Kidney (tissue), 14 donors: ENCODE measurements around the gene NOTUM. TPM values are rescaled to one million over a fixed set of nuclear protein-coding genes. Genes with fewer than 3 reads are reported as not detected.

Experiments used
- DNase-seq, 5 donors: peaks; one replicate each; pipeline ENCODE4 v3.0.0-alpha.2; 2013 to 2020
- FAIRE-seq: peaks from 2 replicates; lab custom pipeline; 2012; peaks lifted over from hg19 to GRCh38; lab: Jason Lieb, UNC
- H3K27ac ChIP-seq, 2 donors: one replicate each; pipeline ENCODE4 v1.7.0; 2013; ENCODE audit warnings: low read depth in 2 of 2, low read length in 2 of 2, inconsistent platforms in 1 of 2
- H3K27me3 ChIP-seq: one replicate; pipeline ENCODE4 v1.7.1; 2013; ENCODE audit warnings: low read length, inconsistent platforms; ENCODE audit not compliant: control insufficient read depth, insufficient read depth
- H3K36me3 ChIP-seq, 3 donors: one replicate each; pipeline versions ENCODE4 v1.7.0 to v1.7.1; 2013; ENCODE audit warnings: low read length in 3 of 3, control low read depth in 1 of 3, inconsistent platforms in 1 of 3; ENCODE audit not compliant: insufficient read depth in 3 of 3, control insufficient read depth in 2 of 3
- H3K4me1 ChIP-seq, 3 donors: one replicate each; pipeline versions ENCODE4 v1.7.0 to v1.7.1; 2013; ENCODE audit warnings: low read length in 3 of 3, inconsistent platforms in 1 of 3, low read depth in 1 of 3; ENCODE audit not compliant: control insufficient read depth in 2 of 3, insufficient read depth in 2 of 3
- H3K4me3 ChIP-seq, 3 donors: one replicate each; pipeline versions ENCODE4 v1.7.0 to v1.8.1; 2013; ENCODE audit warnings: low read length in 3 of 3, control low read depth in 1 of 3, inconsistent platforms in 1 of 3
- H3K9ac ChIP-seq, 3 donors: one replicate each; pipeline versions ENCODE4 v1.7.0 to v1.7.1; 2013; ENCODE audit warnings: low read length in 3 of 3, control low read depth in 1 of 3, inconsistent platforms in 1 of 3
- H3K9me3 ChIP-seq, 3 donors: one replicate each; pipeline versions ENCODE4 v1.7.0 to v1.7.1; 2013; ENCODE audit warnings: low read length in 3 of 3, control low read depth in 1 of 3, inconsistent platforms in 1 of 3; ENCODE audit not compliant: control insufficient read depth in 2 of 3, insufficient read depth in 1 of 3
- intact Hi-C: fragments of 100-400 bp; cut with DNase I; formaldehyde crosslinking; loops from one replicate; pipeline ENCODE4 v1.11.1; 2022
- polyA plus RNA-seq: library from polyadenylated mRNA; stranded (reverse); fragments of 350-450 nt; fragmentation: Illumina TruSeq; extraction: RNeasy Lipid Tissue Mini Kit (QIAGEN cat#74804); gene quantifications from one replicate; pipeline ENCODE4 v1.2.3, GENCODE V29; 2014; ENCODE audit warnings: low read depth, low replicate concordance; ENCODE audit not compliant: insufficient read depth
- total RNA-seq: library from RNA; stranded (reverse); fragmentation: NEBNext Ultra II Directional; extraction: Animal tissue kit (Norgen Biotek cat#: 25700); gene quantifications from one replicate; pipeline ENCODE4 v1.2.1, GENCODE V29; 2021
- TF ChIP-seq, protein P1 (sequence below): IDR thresholded peaks from 3 replicates; pipeline ENCODE4 v1.5.1; 2012; ENCODE audit warnings: mild to moderate bottlenecking, moderate library complexity, borderline replicate concordance; ENCODE audit not compliant: insufficient read depth; ENCODE audit errors: extremely low read depth
- donor health status: control.
- donor health status: control.
- donor health status: control.
- donor health status: control.
- donor health status: control.
- donor health status: DM: yes; HTN: yes; CAD: no.
- donor health status: Normal renal cell carcinoma (clear cell type).

The NOTUM gene
- total and polyA plus RNA-seq, 2 donors from 2014 or later: not detected

DNA sequence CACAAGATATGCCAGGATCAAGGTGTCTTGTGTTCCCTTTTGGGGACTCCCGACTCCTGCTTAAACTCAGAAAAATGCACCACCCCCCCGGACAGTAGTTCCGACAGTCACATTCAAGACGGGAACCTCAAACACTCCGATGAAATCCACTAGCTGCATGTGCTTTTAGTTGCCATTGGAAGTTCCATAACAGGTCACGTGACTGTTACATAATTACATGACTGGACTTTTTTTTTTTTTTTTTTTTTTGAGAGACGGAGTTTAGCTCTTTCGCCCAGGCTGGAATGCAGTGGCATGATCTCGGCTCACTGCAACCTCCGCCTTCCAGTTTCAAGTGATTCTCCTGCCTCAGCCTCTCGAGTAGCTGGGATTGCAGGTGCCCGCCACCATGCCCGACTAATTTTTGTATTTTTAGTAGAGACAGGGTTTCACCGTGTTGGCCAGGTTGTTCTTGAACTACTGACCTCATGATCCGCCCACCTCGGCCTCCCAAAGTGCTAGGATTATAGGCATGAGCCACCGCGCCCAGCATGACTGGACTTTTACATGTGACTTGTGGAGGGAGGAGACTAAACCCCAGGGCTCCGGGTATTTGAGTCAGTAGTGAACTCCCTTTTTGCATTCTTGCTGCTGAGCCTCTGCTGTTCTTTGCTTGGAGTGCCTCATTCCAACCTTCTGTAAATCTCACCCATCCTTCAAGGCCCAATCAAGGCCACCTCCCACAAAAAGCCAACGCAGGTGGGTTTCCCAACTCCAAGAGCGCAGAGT lies 44.6 kb downstream of the NOTUM start:
- FAIRE-seq (no peak), DNase-seq (no peak)
- no peak overlapping the region for H3K27ac ChIP-seq
- H3K27me3 ChIP-seq: no peaks in the 10 kb centered on the region
- intact Hi-C loops: no loop called here
- H3K4me3 ChIP-seq: peak overlapping the region in 1 of 3 donors; percentile 73
- no peaks in the 10 kb centered on the region for H3K9me3 ChIP-seq
- H3K9ac ChIP-seq: no peak overlapping the region
- H3K4me1 ChIP-seq: peaks cover 0 to 11% (median 8%) of the 10 kb centered on the region in 3 donors
- TF ChIP-seq, protein P1, sequence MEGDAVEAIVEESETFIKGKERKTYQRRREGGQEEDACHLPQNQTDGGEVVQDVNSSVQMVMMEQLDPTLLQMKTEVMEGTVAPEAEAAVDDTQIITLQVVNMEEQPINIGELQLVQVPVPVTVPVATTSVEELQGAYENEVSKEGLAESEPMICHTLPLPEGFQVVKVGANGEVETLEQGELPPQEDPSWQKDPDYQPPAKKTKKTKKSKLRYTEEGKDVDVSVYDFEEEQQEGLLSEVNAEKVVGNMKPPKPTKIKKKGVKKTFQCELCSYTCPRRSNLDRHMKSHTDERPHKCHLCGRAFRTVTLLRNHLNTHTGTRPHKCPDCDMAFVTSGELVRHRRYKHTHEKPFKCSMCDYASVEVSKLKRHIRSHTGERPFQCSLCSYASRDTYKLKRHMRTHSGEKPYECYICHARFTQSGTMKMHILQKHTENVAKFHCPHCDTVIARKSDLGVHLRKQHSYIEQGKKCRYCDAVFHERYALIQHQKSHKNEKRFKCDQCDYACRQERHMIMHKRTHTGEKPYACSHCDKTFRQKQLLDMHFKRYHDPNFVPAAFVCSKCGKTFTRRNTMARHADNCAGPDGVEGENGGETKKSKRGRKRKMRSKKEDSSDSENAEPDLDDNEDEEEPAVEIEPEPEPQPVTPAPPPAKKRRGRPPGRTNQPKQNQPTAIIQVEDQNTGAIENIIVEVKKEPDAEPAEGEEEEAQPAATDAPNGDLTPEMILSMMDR: no peak
- H3K36me3 ChIP-seq: peaks cover 0 to 35% (median 29%) of the 10 kb centered on the region in 3 donors

DNA sequence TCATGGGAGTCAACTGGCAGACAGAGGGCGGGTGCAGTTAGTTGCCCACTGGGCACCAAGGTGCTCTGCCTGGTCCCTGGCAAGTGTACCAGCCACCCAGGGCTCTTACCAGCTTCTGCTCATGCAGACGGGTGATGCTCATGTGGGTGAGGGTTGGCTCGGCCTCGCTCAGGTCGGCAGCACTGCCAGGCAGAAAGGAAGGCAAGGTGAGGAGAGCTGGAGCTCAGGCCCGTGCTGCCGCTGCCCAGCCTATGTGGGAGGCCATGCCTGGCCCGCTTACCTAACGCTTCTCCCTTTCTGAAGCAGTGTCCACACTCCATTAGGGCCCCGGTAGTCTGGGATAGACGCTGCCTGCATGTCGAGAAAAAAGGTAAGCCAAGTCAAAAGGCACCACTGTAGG lies 45.7 kb downstream of the NOTUM start:
- H3K9ac ChIP-seq: no peak overlapping the region
- H3K27ac ChIP-seq: no peak overlapping the region
- no peak overlapping the region for H3K4me3 ChIP-seq
- H3K4me1 ChIP-seq: peaks cover 0 to 10% (median 8%) of the 10 kb centered on the region in 3 donors
- peaks cover 0 to 35% (median 29%) of the 10 kb centered on the region in 3 donors for H3K36me3 ChIP-seq
- intact Hi-C loops: no loop called here
- DNase-seq (no peak), FAIRE-seq (no peak)
- no peaks in the 10 kb centered on the region for H3K9me3 ChIP-seq
- TF ChIP-seq, protein P1: no peak
- H3K27me3 ChIP-seq: no peaks in the 10 kb centered on the region

DNA sequence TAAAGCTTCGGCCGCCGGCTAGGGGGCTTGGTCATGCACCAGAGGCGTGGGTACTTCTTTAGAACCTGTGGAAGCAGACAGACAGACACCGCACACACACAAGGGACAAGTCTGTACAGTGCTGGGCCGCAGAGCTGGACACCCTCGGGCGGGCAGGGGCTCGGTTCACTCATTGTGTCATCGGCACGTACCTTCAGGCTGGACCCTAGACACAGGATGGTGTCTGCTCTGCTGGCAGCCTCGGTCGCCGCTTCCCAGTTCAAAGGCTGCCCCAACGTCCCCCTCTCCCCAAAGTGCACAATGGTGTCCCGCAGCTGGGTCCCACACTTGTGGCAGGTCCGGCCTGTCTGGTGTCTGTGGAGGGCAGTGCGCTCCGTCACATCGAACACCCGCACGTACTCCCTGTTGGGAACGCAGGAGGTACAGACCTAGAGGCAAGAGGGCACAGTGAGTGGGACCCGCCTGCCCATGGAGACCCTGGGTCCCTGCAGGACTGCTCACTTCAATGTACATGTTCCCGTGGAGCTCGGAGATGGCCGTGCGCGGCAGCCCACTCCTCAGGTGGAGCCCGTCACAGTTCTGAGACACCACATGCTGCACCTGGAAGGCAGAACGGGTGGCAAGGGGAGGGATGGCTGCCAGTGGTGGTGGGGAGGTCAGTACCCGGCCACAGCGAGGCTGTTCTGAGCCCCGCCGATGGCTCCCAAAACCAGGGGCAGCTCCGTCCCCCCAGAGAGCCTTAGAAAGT lies 46.7 kb downstream of the NOTUM start:
- no peak for DNase-seq
- H3K4me1 ChIP-seq: peaks cover 0 to 16% (median 8%) of the 10 kb centered on the region in 3 donors

More for the DNA sequence above, 46.7 kb downstream of the NOTUM start:
- no peak for FAIRE-seq
- intact Hi-C loops: no loop called here
- H3K27me3 ChIP-seq: no peaks in the 10 kb centered on the region
- H3K9me3 ChIP-seq: no peaks in the 10 kb centered on the region
- H3K4me3 ChIP-seq: no peak overlapping the region
- H3K27ac ChIP-seq: no peak overlapping the region
- peaks cover 0 to 35% (median 21%) of the 10 kb centered on the region in 3 donors for H3K36me3 ChIP-seq
- no peak overlapping the region for H3K9ac ChIP-seq
- TF ChIP-seq, protein P1: no peak
